ENCODE results near the gene C6orf89. TPM values are rescaled to one million over a fixed set of nuclear protein-coding genes. Genes with fewer than 3 reads are reported as not detected.

C6orf89 gene, protein sequence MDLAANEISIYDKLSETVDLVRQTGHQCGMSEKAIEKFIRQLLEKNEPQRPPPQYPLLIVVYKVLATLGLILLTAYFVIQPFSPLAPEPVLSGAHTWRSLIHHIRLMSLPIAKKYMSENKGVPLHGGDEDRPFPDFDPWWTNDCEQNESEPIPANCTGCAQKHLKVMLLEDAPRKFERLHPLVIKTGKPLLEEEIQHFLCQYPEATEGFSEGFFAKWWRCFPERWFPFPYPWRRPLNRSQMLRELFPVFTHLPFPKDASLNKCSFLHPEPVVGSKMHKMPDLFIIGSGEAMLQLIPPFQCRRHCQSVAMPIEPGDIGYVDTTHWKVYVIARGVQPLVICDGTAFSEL
- total RNA-seq (2021; fragmentation: NEBNext Ultra II Directional; extraction: Animal tissue kit (Norgen Biotek cat#: 25700)) (11.6 and 12.3 TPM in 2 replicates), polyA plus RNA-seq (2011; rRNA removed) (4.5 and 4.6 TPM in 2 replicates), polyA minus RNA-seq (2011; rRNA and poly(A)+ RNA removed) (9.7 and 11.9 TPM in 2 replicates)
- 5.1 TPM for polyA plus RNA-seq (2011; cell fraction: cytosol; rRNA removed)
- 7.7 TPM for polyA plus RNA-seq (2011; cell fraction: nucleus; rRNA removed)
- 7.1 to 9.3 TPM (median 7.9 TPM) in 4 replicates for polyA plus RNA-seq (2012, experiment 1 of 2)
- polyA plus RNA-seq (2012, experiment 2 of 2) = 3.8 TPM
- 9.4 TPM for polyA plus RNA-seq (2013, experiment 1 of 2)
- 11.8 TPM for polyA plus RNA-seq (2013, experiment 2 of 2)
- polyA minus RNA-seq (2011; cell fraction: cytosol; rRNA and poly(A)+ RNA removed) = 2.8 TPM
- polyA minus RNA-seq (2011; cell fraction: nucleus; rRNA and poly(A)+ RNA removed) = 3.7 TPM
- long read RNA-seq, experiment 1, partial matches to known transcripts = 2 of 9 reads
- long read RNA-seq, experiment 1, other reads (novel, unspliced or antisense) = 6 of 9 reads
- long read RNA-seq, experiment 2, full-length matches to known transcripts = 6 of 10 reads
- long read RNA-seq, experiment 2, partial matches to known transcripts = 2 of 10 reads
- long read RNA-seq, experiment 2, other reads (novel, unspliced or antisense) = 2 of 10 reads

GRCh38 chr6:36885461-36886401 is at the start of gene C6orf89:
TSS of gene C6orf89 (plus strand) at chr6:36885952. CDS start at chr6:36899445, 13,493 bp downstream.
- no peaks in the 10 kb centered on the region for H3K79me1 ChIP-seq (ENCODE audit: low read depth, low read length)
- no peak within 1 kb of the TSS for H2BK120ac ChIP-seq (replicated peaks; ENCODE audit: low read depth, low read length)
- H3K36me3 ChIP-seq (ENCODE audit: control insufficient read depth in 2 of 4, insufficient read depth in 4 of 4, low read length in 3 of 4) = no peaks in the 10 kb centered on the region
- H2BK20ac ChIP-seq (ENCODE audit: low read length) = no peak within 1 kb of the TSS
- H2AFZ ChIP-seq (ENCODE audit: low read length) = peak within 1 kb of the TSS; percentile 95
- no peaks in the 10 kb centered on the region; the same call in 1 of the 2 replicates for H3K23me2 ChIP-seq (ENCODE audit: low read depth, low read length)
- peak within 1 kb of the TSS; percentile 17 for H4K5ac ChIP-seq (ENCODE audit: insufficient read length, low read depth, low read length)
- H2AK5ac ChIP-seq (ENCODE audit: low read depth, low read length) = no peak within 1 kb of the TSS
- no peak within 1 kb of the TSS for H4K91ac ChIP-seq (replicated peaks; ENCODE audit: insufficient read length, low read length)
- H3K9ac ChIP-seq (replicated peaks in 1 of 4; ENCODE audit: extremely low read depth in 1 of 4, low read depth in 3 of 4, low read length in 3 of 4) = peak within 1 kb of the TSS in 3 of 4 experiments; percentile 52 to 62 (median 52); a peak in 4 of 7 replicates
- WGBS, 2 experiments (ENCODE audit: extremely low coverage in 1 of 2, insufficient coverage in 1 of 2, insufficient read length in 1 of 2, insufficient replicate concordance in 2 of 2, low coverage in 1 of 2, low lambda C conversion rate in 2 of 2, missing lambda C conversion rate in 1 of 2) = 6% methylated on average over 38 of the region's 48 CpGs; no CpG with 5 or more reads in 1 of the 2 experiments
- H3K4me2 ChIP-seq (ENCODE audit: insufficient read depth in 1 of 2, low read depth in 2 of 2, low read length in 2 of 2) = peak within 1 kb of the TSS; percentile 61 to 79
- no peak within 1 kb of the TSS for H3K23ac ChIP-seq (ENCODE audit: insufficient read length)
- no peak within 1 kb of the TSS for H2BK5ac ChIP-seq (ENCODE audit: low read depth, low read length)
- H3K56ac ChIP-seq (replicated peaks; ENCODE audit: insufficient read length, low read depth, low read length) = no peak within 1 kb of the TSS
- no peaks in the 10 kb centered on the region; a peak in 1 of 7 replicates for H3K4me1 ChIP-seq (replicated peaks in 1 of 4; ENCODE audit: control insufficient read depth in 3 of 4, insufficient read depth in 4 of 4, low read length in 3 of 4)
- H4K8ac ChIP-seq (ENCODE audit: extremely low read depth, insufficient read depth, low read length) = no peak within 1 kb of the TSS
- H2BK15ac ChIP-seq (ENCODE audit: low read length) = no peak within 1 kb of the TSS
- no peak within 1 kb of the TSS for H3K14ac ChIP-seq (ENCODE audit: insufficient read length)
- H3K27me3 ChIP-seq (replicated peaks in 1 of 4; ENCODE audit: control insufficient read depth in 3 of 4, extremely low read depth in 1 of 4, insufficient read depth in 3 of 4, low read length in 3 of 4) = no peaks in the 10 kb centered on the region
- POLR2A ChIA-PET (ENCODE audit: partially characterized antibody) = interaction anchor here (0.8 to 2.1 kb wide), 7 partner anchors 10 to 372 kb away, joined by 3 to 35 read pairs (median 5); partner anchors contain the start of genes MTCH1, PPIL1, TBC1D22B and TMEM217
- H3K4ac ChIP-seq (replicated peaks; ENCODE audit: insufficient read length, low read depth, low read length) = no peak within 1 kb of the TSS
- no peak within 1 kb of the TSS for H2BK12ac ChIP-seq (ENCODE audit: low read depth, low read length)
- CTCF ChIA-PET (ENCODE audit: partially characterized antibody) = interaction anchor here (0.6 to 4.9 kb wide), 30 partner anchors 9 to 324 kb away, joined by 3 to 51 read pairs (median 4); partner anchors contain the start of gene PPIL1
- DNase-seq (ENCODE audit: low read depth in 1 of 2, low spot score in 2 of 2) = peak; percentile 95 to 97
- H4K20me1 ChIP-seq (replicated peaks in 1 of 2; ENCODE audit: control insufficient read depth in 1 of 2, insufficient read depth in 2 of 2, low read length in 2 of 2) = no peaks in the 10 kb centered on the region
- H3K9me3 ChIP-seq (ENCODE audit: insufficient read depth in 2 of 2, low read depth in 1 of 2, low read length in 1 of 2) = peaks cover 3% of the 10 kb centered on the region in 2 experiments; a peak in 2 of 4 replicates
- peak within 1 kb of the TSS; percentile 47 to 81 (median 70) for H3K4me3 ChIP-seq (ENCODE audit: extremely low read depth in 1 of 4, insufficient read depth in 2 of 4, low read depth in 3 of 4, low read length in 4 of 4)
- H3K27ac ChIP-seq (ENCODE audit: low read depth, low read length) = peak within 1 kb of the TSS; percentile 24; the same call in 1 of the 2 replicates
- no peak within 1 kb of the TSS for H3K18ac ChIP-seq (ENCODE audit: extremely low read depth, low read length)
- peak; percentile 50 for FAIRE-seq
- no peaks in the 10 kb centered on the region for H3K79me2 ChIP-seq (ENCODE audit: control insufficient read depth in 1 of 2, insufficient read depth in 2 of 2, low read length in 2 of 2)
- TF ChIP-seq RAD21 (IDR thresholded peaks at IDR 0.05 in 1 of 2, conservative IDR thresholded peaks at IDR 0.05 in 1 of 2; ENCODE audit: low read depth in 2 of 2, low read length in 2 of 2) (peak; percentile 32 to 47; a peak in 3 of 4 replicates), SP4 (IDR thresholded peaks at IDR 0.05; ENCODE audit: low read length) (peak; percentile 76; the same call in 1 of the 2 replicates), HDAC6 (IDR thresholded peaks at IDR 0.05; ENCODE audit: low read depth, low read length) (no peak)
